PC-9 (cell line): ENCODE data around the gene PARP8. TPM values are rescaled to one million over a fixed set of nuclear protein-coding genes. Genes with fewer than 3 reads are reported as not detected.

ENCODE experiments used
- BruUV-seq: library from RNA; stranded (reverse); fragments of 400-500 nt; replicated peaks from 2 replicates; lab custom pipeline; 2021; lab: Mats Ljungman, UMichigan
- CTCF ChIA-PET: fragments of 300-600 bp; sonication (Branson Sonifier 250); formaldehyde crosslinking; loops from one replicate; lab custom pipeline; 2022; ENCODE audit warnings: antibody characterized with exemption; lab: Charles Lee
- POLR2A ChIA-PET: fragments of 300-600 bp; sonication (Branson Sonifier 250); formaldehyde crosslinking; loops from one replicate; lab custom pipeline; 2022; ENCODE audit warnings: antibody characterized with exemption; ENCODE audit not compliant: unreplicated experiment; lab: Charles Lee
- DNase-seq, 2 experiments: peaks; one replicate each; pipeline versions ENCODE4 v3.0.0 to v3.0.0-alpha.2; 2015 to 2022; ENCODE audit warnings: mixed read lengths in 1 of 2
- H2AFZ ChIP-seq: fragments of 200-600 bp; sonication (generic); 2 replicates; pipeline ENCODE4 v1.8.1; 2017; ENCODE audit warnings: antibody characterized with exemption
- H3F3A ChIP-seq: fragments of 200-600 bp; sonication (generic); 2 replicates; pipeline ENCODE4 v1.8.1; 2017; ENCODE audit warnings: antibody characterized with exemption, mild to moderate bottlenecking, low read depth; ENCODE audit not compliant: insufficient read depth
- H3K27ac ChIP-seq: fragments of 200-600 bp; sonication (generic); 2 replicates; pipeline ENCODE4 v1.6.1; 2016; ENCODE audit warnings: mixed run types
- H3K27me3 ChIP-seq: fragments of 200-600 bp; sonication (generic); 2 replicates; pipeline ENCODE4 v1.6.1; 2016; ENCODE audit warnings: low read depth, mixed run types; ENCODE audit not compliant: insufficient read depth
- H3K36me3 ChIP-seq: fragments of 200-600 bp; sonication (generic); 2 replicates; pipeline ENCODE4 v1.6.1; 2016; ENCODE audit warnings: low read depth, mixed run types
- H3K4me1 ChIP-seq: fragments of 200-600 bp; sonication (generic); replicated peaks from 2 replicates; pipeline ENCODE4 v1.6.1; 2016; ENCODE audit warnings: mixed run types; ENCODE audit not compliant: insufficient read depth
- H3K4me2 ChIP-seq: fragments of 200-600 bp; sonication (generic); 2 replicates; pipeline ENCODE4 v1.6.1; 2017; ENCODE audit warnings: mixed run types
- H3K4me3 ChIP-seq: fragments of 200-600 bp; sonication (generic); 2 replicates; pipeline ENCODE4 v1.6.1; 2016; ENCODE audit warnings: mixed run types
- H3K79me2 ChIP-seq: fragments of 200-600 bp; sonication (generic); 2 replicates; pipeline ENCODE4 v1.6.1; 2017; ENCODE audit warnings: low read depth, mixed run types
- H3K9me2 ChIP-seq: fragments of 200-600 bp; sonication (generic); 2 replicates; pipeline ENCODE4 v1.8.1; 2017; ENCODE audit warnings: mild to moderate bottlenecking; ENCODE audit not compliant: insufficient read depth
- H3K9me3 ChIP-seq: fragments of 200-600 bp; sonication (generic); 2 replicates; pipeline ENCODE4 v1.8.1; 2016; ENCODE audit warnings: low read depth; ENCODE audit not compliant: insufficient read depth
- H4K20me1 ChIP-seq: fragments of 200-600 bp; sonication (generic); 2 replicates; pipeline ENCODE4 v1.8.1; 2017; ENCODE audit not compliant: insufficient read depth
- EZH2 ChIP-seq: fragments of 200-600 bp; sonication (generic); IDR thresholded peaks from 2 replicates; pipeline ENCODE4 v1.8.0; 2017; ENCODE audit warnings: antibody characterized with exemption, low read depth
- intact Hi-C: fragments of 100-400 bp; cut with micrococcal nuclease; formaldehyde crosslinking; loops from one replicate; pipeline ENCODE4 v1.10.0; 2022; ENCODE audit not compliant: unreplicated experiment
- total RNA-seq: library from RNA; stranded (reverse); gene quantifications from 2 replicates; pipeline ENCODE4 v1.2.3, GENCODE V29; 2021
- TF ChIP-seq, protein P1 (sequence below): fragments of 200-600 bp; sonication (generic); conservative IDR thresholded peaks from 2 replicates; pipeline ENCODE4 v1.6.1; 2017; ENCODE audit warnings: mixed run types, antibody characterized with exemption, mild to moderate bottlenecking, moderate library complexity

Gene PARP8
- total RNA-seq, 1 experiment from 2014 or later: 17.6 TPM

DNA sequence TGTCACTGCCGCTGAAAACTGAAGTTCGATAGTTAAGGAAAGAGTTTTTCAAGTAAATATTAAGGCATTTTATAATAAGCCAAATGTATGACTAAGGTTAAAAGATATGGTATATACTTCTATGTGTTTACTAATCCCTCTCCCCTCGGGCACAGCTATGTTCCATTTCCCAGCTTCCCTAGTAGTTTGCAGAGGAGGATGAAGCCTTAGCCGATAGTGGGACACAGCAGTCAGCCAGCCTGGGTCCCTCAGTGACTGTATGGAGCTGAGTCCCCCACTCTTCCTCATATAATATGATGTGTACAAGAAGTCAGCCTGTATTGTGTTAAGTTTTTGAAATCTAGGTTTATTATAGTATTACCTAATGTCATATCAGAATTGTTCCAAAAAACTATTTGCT is 55.8 kb downstream of the PARP8 start:
- Histone ChIP-seq H3K9me3 (no peaks in the 10 kb centered on the region), H3K4me1 (no peaks in the 10 kb centered on the region), H3K4me2 (no peak overlapping the region), H3K4me3 (no peak overlapping the region), H4K20me1 (no peaks in the 10 kb centered on the region), H3K27ac (no peak overlapping the region), H3K9me2 (no peaks in the 10 kb centered on the region), H3F3A (no peaks in the 10 kb centered on the region), H3K36me3 (no peaks in the 10 kb centered on the region), H3K79me2 (no peaks in the 10 kb centered on the region), H2AFZ (no peak overlapping the region), H3K27me3 (no peaks in the 10 kb centered on the region)
- ChIA-PET POLR2A (no interaction called here), CTCF (no interaction called here)
- DNase-seq: no peak
- intact Hi-C loops: no loop called here
- TF ChIP-seq EZH2: no peak
- TF ChIP-seq, protein P1, sequence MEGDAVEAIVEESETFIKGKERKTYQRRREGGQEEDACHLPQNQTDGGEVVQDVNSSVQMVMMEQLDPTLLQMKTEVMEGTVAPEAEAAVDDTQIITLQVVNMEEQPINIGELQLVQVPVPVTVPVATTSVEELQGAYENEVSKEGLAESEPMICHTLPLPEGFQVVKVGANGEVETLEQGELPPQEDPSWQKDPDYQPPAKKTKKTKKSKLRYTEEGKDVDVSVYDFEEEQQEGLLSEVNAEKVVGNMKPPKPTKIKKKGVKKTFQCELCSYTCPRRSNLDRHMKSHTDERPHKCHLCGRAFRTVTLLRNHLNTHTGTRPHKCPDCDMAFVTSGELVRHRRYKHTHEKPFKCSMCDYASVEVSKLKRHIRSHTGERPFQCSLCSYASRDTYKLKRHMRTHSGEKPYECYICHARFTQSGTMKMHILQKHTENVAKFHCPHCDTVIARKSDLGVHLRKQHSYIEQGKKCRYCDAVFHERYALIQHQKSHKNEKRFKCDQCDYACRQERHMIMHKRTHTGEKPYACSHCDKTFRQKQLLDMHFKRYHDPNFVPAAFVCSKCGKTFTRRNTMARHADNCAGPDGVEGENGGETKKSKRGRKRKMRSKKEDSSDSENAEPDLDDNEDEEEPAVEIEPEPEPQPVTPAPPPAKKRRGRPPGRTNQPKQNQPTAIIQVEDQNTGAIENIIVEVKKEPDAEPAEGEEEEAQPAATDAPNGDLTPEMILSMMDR: no peak
- BruUV-seq: no TSS peak

DNA sequence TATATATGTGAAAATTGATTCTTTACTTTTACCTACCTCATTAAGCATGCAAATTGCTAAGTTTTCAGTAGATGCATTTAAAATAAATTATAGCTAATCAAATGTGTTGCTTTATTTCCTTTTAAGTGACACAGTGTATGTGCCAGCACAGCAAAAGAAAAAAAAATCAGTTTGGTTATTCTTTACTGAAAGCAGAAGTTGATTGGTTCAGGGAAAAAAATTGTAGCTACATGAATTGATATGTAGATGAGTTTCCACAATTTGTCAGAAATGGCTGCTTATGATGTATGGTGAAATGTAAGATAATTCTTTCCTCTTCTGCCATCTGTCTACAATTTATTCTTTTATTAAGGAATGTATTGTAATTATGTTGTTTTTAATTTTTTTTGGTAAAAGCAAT is 57.8 kb downstream of the PARP8 start:
- H2AFZ ChIP-seq: no peak overlapping the region
- H3K36me3 ChIP-seq: no peaks in the 10 kb centered on the region
- no TSS peak for BruUV-seq
- no peaks in the 10 kb centered on the region for H3K4me1 ChIP-seq
- no peaks in the 10 kb centered on the region; the same call in 1 of the 2 replicates for H4K20me1 ChIP-seq
- no peaks in the 10 kb centered on the region for H3K9me3 ChIP-seq
- H3K27ac ChIP-seq: no peak overlapping the region
- H3K79me2 ChIP-seq: no peaks in the 10 kb centered on the region
- CTCF ChIA-PET: no interaction called here
- no peaks in the 10 kb centered on the region for H3K27me3 ChIP-seq
- TF ChIP-seq EZH2: no peak
- TF ChIP-seq, protein P1: no peak
- intact Hi-C loops: no loop called here
- POLR2A ChIA-PET: interaction anchor here (0.6 kb wide), 1 partner anchor 27 kb away, joined by 9 read pairs; no protein-coding TSS in a partner anchor
- H3F3A ChIP-seq: no peaks in the 10 kb centered on the region
- DNase-seq: no peak
- no peak overlapping the region for H3K4me2 ChIP-seq
- H3K9me2 ChIP-seq: no peaks in the 10 kb centered on the region
- no peak overlapping the region for H3K4me3 ChIP-seq

DNA sequence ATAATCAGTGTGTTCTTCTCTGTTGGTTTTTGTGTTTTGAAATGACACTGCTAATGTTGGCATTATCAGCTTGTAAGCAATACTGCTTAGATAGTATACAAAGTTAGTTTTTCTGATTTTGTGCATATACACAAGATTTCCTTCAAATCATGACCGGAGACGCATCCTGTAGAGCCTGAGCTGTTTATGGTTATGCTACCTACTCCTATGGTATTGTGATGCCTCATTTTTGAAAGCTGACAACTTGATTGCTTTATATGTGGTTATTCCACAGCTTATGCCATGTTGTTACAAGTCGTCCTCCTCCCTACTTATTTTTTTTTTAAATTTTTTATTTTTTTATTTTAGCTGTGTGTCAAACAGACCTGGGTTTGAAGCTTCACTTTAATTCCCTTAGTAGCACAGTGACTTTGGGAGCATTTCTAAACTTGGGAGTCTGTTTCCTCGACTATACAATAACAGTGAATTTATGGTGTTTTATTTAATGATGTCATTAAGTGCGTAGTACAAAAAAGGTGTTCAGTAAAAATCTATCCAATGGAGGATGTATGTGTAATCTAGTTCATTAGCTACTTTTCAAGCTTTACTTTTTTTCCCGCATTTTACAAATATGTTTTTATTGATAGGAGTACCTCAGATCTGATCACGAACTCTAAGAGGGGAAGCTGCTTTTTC is 59.5 kb downstream of the PARP8 start:
- POLR2A ChIA-PET: no interaction called here
- Histone ChIP-seq H3K36me3 (no peaks in the 10 kb centered on the region), H3K4me3 (no peak overlapping the region), H3K27ac (no peak overlapping the region), H3K9me3 (no peaks in the 10 kb centered on the region), H3K4me2 (no peak overlapping the region), H4K20me1 (no peaks in the 10 kb centered on the region; the same call in 1 of the 2 replicates), H3K27me3 (no peaks in the 10 kb centered on the region), H2AFZ (no peak overlapping the region), H3K79me2 (no peaks in the 10 kb centered on the region), H3K4me1 (no peaks in the 10 kb centered on the region), H3K9me2 (no peaks in the 10 kb centered on the region), H3F3A (no peaks in the 10 kb centered on the region)
- CTCF ChIA-PET: no interaction called here
- TF ChIP-seq EZH2: no peak
- TF ChIP-seq, protein P1: no peak
- intact Hi-C loops: no loop called here
- no peak for DNase-seq
- BruUV-seq: no TSS peak
